GM18873 (cell line): ENCODE measurements around the gene ARHGEF38.
A peak's percentile ranks its signal among the peaks of the same experiment; 100 is the strongest.
"Not testable (repeated sequence)": the region's sequence is repeated elsewhere in the genome, so short reads cannot be mapped to it uniquely, and the experiment has no call there.

Source experiments
- ATAC-seq: cut with Tn5 transposase; IDR thresholded peaks from one replicate; pipeline ENCODE4 v1.9.1; 2021; ENCODE audit warnings: mild to moderate bottlenecking, moderate library complexity, moderate number of reproducible peaks; ENCODE audit not compliant: unreplicated experiment, low FRiP score

ARHGEF38 gene

DNA sequence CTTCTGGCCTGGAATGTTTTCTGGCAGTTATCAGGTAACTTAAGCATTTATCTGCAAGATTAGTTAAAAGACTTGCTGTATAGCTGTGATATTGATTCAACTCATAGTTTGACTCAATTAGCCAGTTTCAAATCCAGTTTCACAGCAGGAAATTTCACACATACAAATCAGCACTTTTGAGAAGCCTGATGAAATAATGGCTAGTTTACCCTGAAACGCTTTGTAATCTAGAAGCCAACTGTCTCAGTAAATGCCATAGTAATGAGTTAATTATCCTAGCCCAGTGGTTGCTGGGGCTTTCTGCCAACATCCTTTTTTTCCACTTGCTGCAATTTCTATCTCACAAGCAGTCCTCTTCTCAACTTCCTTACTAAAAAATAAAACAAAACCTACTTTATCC lies 53.1 kb downstream of the ARHGEF38 start:
- no peak for ATAC-seq

DNA sequence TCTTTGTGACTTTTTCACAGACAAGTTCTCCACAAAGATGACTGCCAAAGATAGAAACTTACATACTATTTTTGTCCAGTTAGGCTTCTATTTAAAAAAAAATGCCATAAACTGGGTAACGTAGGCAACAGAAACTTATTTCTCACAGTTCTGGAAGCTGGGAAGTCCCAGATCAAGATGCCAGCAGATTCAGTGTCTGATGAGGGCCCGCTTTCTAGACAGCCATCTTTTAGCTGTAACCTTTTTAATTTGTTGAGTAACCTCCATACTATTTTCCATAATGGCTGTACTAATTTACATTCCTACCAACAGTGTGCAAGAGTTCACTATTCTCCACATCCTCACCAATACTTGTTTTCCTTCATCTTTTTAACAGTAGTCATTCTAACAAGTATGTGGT lies 55.5 kb downstream of the ARHGEF38 start:
- ATAC-seq = no peak

DNA sequence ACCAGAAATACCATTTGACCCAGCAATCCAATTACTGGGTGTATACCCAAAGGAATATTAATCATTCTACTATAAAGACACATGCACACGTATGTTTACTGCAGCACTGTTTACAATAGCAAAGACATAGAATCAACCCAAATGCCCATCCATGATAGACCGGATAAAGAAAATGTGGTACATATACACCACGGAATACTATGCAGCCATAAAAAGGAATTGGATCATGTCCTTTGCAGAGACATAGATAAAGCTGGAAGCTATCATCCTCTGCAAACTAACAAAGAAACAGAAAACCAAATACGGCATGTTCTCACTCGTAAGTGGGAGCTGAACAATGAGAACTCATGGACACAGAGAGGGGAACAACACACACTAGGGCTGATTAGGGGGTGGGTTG lies 57.4 kb downstream of the ARHGEF38 start:
- not testable (repeated sequence) for ATAC-seq

DNA sequence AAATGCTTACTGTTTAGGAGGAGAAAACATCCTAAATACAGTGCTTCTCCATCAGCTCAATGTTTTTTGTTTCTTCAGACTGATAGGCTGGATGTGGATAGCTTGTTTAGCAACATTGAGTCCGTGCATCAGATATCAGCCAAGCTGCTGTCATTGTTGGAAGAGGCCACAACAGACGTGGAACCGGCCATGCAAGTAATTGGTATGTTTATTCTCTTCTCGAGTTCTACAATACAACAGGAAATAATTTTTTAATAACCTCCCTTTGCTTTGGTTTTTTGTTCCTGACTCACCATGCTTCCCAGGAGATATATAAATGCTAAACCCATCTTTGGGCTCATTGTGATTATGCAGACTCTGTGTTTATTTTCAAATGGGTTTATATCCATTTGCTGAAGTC lies 60.9 kb downstream of the ARHGEF38 start:
- ATAC-seq = no peak

DNA sequence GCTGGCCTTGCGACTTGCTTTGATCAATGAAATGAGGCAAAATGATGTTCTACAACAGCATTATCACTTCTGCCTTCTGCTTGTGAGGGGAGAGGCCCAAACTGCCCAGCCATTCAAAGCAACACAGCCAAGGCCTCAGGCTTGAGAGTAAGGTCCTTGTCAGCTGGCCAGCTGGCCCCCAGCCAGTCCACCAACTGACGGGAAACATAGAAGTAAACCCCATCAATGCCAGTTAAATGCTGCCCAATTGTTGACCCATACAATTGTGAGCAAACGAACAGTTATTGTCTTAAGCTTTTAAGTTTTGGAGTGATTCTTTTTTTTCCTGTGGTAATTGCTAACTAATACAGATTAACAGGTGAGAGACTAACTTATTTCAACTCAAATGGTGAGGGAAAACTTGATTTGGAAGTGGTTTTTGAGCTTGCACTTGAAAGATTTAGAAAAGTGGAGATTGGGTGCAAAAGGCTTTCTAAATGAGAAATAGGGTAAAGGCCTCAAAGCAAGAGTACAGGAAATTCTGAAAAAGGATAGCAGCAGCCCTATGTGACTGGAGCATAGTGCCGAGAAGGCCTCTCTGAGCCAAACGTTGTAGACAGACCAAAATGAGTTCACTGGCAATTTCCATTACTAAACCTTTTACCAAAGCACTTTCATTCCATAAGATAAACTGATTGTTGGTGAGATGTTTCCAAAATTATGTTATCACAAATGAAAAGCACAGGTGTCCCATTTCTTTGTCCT lies 66.9 kb downstream of the ARHGEF38 start:
- no peak for ATAC-seq

DNA sequence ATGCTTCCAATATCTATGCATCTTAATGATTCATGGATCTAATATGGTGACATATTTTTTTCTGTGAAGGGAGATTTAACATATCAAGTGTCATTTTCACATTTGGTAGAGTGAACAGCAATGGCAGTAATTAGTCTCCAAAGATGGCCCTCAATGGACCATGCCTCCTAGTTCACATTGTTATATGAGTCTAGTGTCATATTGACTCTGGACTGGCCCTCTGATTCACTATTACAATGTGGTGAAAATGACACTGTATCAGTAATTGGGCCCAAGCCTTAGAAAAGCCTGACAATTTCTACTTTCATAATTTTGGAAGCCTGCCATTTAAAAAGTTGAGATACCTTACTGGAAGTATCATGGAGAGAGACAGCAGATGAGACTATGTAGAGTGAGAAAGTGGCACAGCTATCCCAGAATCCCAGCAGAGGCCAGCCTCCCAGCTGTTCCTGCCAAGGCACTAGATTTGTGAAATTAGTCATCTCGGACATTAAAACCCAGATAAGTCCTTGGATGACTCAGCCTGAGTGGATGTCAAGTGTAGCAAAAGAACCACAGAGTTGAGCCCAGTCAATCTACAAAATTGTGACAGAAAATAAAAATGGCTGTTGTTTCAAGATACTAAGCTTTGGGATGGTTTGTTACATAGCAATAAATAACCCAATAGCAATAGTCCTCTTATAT lies 68.4 kb downstream of the ARHGEF38 start:
- ATAC-seq = no peak

DNA sequence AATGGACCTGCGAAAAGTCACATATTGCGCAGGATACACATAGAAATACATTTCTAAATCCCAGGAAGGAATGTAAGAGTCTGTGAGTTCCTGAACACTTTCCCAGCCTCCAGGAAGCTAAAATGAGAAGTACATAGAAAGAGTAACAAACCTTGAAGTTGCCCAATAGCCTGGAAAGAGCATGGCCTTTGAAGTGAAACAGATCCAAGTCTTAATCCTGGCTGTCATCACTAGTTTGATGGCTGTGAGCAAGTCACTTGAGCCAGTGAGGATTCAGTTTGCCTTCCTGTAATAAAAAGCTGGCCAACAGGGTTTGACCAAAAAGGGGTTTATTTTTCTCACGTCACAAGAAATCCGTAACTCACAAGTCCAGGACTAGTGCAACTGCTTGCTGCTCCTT lies 69.8 kb downstream of the ARHGEF38 start:
- ATAC-seq = no peak

DNA sequence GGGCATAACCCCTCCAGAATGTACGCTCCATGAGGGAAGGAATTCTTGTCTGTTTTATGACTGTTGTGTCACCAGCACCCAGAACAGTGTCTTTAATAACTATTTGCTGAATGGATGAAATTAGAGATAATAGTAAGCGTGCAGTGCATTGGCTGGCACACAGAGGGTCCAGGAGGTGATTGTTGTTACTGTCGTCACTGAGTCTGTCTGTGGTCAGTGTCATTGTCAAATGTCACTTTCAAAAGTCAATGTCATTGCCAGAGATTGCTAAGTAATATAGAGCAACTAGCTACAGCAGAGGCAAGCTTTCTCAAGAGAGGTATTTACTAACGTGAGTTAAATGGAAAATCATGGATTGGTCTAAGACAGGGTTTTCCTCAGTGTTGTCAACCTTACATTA lies 70.7 kb downstream of the ARHGEF38 start:
- ATAC-seq = no peak

DNA sequence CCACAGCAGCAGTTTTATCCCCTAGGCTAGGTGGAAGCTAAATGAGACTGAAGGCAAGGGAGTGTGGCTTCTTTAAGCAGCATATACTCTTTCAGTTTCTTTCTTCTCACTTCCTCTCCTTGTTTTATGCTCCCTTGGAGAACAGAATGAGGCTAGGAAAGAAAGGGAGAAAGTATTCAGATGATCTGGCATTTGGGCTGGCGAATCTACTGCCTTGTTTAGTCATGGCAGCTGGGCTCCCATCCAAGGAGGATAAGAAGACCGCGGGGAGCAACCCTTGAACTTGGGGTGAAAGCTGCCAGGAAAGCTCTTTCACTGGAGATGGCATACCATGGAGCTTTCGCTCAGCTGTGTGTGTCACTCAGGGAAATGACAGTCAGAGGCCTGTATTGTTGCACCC lies 72.1 kb downstream of the ARHGEF38 start:
- no peak for ATAC-seq

DNA sequence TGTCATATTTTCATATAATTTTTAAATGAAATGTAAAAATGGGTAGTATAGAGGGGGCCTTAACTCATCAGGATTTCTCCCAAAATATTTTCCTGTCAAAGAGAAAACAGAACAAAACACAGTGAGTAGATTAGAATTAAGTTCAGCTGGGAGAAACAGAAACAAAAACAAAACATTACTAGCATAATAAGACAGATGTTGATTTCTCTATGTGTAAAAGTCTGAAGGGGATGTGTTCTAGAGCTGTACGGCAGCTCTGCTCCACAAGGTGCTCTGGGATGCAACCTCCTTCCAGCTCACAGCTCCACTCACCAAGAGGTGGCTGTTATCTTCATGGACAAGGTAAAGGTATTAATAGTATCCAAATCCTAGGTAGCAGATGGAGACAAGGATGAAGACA lies 72.8 kb downstream of the ARHGEF38 start:
- no peak for ATAC-seq

DNA sequence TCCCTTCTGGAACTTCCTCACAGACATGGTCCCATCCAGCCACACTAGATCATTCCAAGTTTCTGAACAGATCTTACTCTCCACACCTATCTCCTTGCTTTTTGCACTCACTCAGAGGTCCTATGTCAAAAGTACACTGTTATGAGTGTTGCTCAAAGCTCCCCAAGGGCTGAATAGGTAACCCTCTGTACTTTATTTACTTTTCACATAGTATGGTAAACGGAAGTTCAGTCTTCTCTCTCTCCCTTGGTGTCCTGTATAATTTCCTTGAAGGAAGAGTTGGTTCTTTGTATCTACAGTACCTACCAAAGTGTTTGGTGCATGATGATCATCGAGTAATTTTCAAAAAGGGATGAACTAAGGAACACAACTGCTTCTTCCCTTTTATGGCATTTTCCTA lies 74.4 kb downstream of the ARHGEF38 start:
- no peak for ATAC-seq

DNA sequence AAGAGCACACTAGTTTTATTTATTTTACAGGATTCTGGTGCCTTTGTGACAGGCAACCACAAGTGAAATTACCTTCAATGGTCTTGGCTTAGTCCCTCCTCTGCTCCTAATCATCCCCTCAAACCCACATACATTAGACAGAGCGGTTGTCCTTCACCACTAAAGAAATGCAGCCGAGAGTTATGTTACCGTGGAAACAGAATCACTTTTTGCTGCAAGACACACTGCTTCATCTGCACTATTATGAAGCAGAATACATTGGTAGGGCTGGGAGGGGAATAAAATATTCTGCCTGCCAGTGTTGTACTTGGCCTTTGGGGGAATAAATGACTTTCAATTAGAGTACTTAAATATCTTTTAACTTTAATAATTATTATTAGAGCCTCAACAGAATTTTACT lies 75.2 kb downstream of the ARHGEF38 start:
- ATAC-seq = no peak

DNA sequence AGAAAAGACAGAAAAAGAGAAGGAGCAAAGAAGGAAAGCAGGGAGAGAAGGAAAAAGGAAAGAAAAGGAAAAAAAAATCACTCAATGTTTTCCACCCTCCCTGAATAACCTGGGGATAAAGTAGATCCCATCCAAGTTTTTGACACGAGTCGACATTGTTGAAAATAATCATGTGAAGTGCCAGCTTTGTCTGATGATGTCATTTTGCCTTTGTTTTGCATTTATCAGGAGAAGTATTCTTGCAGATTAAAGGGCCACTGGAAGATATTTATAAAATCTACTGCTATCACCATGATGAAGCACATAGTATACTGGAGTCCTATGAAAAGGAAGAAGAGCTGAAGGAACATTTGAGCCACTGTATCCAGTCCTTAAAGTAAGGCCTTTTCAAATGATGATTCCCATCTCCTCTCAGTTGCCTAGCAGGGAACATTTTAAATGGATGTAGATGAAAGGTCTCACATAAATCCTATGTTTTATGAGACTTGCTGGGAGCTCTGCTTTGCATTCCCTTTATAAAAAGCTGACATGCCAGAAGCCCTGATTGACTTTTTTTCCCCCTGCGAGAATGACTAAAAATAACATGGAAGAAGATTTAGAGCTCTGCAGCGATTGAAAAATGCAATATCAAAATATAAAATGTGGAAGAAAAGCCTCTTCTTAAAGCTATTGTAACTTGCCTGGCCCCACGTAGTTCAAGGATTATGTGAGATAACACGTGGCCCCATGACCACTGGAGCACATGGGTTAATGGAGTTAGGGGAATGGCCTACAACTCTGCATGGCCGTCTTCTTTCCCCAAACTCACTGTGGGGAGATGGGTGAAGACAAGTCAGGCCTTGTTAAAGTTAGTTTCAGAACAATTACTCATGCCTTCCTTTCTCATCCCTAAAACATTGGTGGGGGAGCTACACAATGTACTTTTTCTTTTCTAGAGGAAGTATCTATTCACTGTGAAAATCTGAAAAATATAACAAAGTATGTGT lies 78.5 kb downstream of the ARHGEF38 start:
- no peak for ATAC-seq

DNA sequence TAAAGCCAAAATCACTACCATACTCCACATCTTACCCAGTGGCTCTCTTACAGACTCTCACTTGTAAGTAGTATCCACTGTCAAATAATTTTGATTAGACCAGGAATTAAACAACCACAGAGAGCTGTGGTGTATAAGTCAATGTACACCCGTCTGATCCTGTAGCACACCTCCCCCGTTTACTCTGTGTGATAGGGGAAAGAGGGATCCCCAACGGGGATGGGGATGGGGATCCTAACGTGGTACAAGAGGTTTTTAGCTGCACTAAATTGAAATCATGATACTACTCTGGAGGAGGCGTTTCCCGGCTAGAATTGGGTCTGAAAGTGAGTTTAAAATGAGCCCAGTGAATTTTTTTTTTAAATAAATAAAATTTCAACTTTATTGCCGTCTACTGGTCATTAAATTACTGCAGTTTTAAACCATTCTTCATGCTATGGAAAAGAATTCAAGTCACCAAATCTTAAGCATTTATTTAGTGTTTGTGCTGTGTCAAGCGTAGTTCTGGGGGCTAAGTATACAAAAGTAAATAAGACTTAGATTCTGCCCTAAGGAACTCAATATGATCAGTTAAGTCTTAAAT lies 79.5 kb downstream of the ARHGEF38 start:
- ATAC-seq = no peak

DNA sequence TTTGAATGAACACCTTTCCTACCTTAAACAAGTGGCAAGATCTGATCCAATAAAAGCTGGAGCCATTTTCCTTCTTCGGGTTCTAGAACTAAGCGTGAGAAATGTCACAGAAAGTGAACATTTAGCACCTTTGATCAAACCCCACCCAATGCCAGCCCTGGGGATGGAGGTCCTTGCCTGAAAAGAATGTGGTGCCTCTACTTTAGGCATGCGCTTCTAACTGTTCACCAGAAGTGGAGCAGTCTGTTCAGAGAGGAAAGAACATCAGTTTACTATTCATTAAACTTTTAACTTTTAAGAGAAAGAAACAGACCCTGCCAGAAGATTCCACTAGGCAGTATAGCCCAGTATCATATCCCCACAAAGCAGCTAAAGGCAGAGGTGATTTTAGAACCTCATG lies 80.2 kb downstream of the ARHGEF38 start:
- no peak for ATAC-seq

DNA sequence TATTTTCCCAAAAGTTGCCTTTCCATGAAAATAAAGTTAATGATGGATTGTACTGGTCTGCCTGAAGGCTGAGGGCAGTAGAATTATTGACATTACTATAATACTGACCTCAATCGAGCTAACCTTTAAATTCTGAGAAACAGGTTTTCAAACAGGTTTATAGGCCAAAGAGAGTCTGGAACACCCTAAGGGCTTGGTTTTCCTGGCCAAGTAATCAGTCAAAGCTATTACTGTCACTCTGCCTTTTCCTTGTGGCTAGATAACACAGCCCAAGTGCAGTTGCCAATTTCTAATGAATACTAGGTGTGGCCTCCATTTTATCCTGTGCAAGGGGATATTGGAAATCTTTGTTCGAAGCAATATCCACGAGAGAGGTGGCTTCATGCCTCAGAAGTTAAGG lies 80.8 kb downstream of the ARHGEF38 start:
- ATAC-seq = no peak

DNA sequence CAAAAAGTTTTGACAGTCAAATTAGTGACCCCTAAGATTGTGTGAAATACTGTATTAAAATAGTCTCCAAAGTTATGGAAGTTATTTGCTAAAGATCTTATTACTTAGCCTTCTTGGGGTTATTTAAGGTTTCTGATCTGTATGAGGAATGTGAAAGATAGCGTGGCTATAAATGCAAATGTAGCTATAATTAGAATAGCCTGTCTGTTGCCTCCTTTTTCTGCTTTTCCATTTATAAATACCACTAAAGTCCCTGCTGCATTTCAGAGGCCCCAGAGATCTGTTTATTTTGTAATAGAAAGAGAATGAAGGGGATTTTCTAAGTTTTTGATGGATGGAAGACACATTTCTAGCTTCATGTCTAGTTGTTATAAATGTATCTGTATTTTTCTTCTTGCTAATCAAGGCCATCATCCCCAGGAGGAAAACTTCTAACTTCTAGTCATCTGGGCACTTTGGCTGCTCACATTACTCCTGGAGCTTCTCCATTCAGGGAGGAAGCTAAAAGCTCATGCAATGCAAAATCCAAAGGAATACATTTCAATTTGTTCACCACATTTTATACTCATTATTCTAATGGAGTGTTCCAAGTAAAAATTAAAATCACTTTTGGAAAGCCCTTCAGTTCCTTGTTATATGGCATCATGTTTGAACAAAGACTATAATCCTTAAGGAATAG lies 82.1 kb downstream of the ARHGEF38 start:
- no peak for ATAC-seq

DNA sequence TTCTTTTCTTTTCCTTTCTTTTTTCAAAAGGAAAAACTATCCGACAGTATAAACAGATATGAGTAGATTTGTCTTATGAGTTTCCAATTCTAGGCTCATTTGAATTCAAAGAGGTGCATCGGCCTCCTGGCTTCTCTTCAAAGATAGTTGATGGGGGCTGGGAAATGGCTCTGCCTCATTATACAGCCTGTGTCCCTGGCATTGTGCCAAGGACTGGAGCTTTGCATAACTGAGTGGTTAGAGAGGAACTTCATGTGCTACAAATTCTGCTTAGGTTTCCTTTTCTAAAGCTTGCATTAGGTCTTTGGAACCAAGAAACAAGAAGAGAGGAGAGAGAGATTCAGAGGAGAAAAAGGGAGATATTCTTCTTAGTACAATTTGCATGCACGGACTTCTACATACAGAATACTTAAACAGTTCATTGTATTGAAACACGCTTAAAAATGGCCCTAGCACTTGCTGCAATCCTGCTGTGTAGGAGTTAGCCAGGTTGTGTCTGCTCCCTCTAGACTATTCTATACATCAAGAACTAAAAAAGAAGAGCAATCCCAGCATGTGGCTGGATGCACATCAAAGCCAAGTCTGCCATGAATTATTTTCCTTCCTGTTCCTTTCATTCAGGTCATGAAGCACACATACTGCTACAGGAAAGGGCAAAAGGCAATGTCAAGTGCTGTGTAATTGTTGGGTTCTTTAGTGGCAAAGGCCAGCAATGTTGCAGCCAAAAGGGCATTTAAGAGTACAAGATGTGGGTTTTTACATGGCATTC lies 85.2 kb downstream of the ARHGEF38 start:
- peak; percentile 68 for ATAC-seq

DNA sequence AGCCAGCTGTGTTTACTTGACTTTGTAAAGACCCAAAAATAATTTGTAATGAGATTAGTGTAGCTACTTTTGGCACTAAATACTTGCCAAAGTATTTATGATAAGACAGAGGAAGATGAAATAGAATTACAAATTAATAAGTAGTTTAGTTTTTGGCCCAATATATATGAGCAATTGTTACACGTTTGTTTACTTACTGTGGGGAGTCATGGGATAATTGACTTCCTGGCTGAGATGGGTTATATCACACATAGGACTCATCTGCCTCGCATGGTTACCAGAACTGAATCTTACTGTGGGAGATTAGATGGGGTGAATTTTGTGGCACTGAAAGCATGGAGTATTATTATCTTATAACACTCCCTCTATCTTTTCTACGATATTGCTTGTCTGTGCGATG lies 89.4 kb downstream of the ARHGEF38 start:
- no peak for ATAC-seq
